D721Med (cell line): Measurements from ENCODE around the gene GMDS.

ENCODE experiments used
- DNase-seq: peaks from one replicate; pipeline ENCODE4 v3.0.0; 2011; ENCODE audit warnings: low spot score; ENCODE audit not compliant: insufficient read length
- FAIRE-seq: peaks from 2 replicates; lab custom pipeline; 2011; peaks lifted over from hg19 to GRCh38; lab: Jason Lieb, UNC
- CTCF ChIP-seq: IDR thresholded peaks from 2 replicates; pipeline ENCODE4 v1.5.1; 2012; ENCODE audit warnings: mild to moderate bottlenecking, control low read depth; ENCODE audit not compliant: insufficient read depth; ENCODE audit errors: missing control alignments

The GMDS gene

GRCh38 chr6:2030682-2031244 is 214.6 kb downstream of the GMDS start:
- FAIRE-seq = no peak

GRCh38 chr6:2029952-2030351 is 215.5 kb downstream of the GMDS start:
- DNase-seq = no peak
- TF ChIP-seq CTCF = no peak
- no peak for FAIRE-seq

More at GRCh38 chr6:2030682-2031244, 214.6 kb downstream of the GMDS start:
- no peak for DNase-seq
- TF ChIP-seq CTCF = no peak

- no peak for DNase-seq
- FAIRE-seq = no peak
These were observed 216.1 kb downstream of the GMDS start for GRCh38 chr6:2029130-2029794.

GRCh38 chr6:2028457-2029038 is 216.9 kb downstream of the GMDS start:
- FAIRE-seq (no peak), DNase-seq (no peak)
- no peak for TF ChIP-seq CTCF

More at GRCh38 chr6:2029130-2029794, 216.1 kb downstream of the GMDS start:
- no peak for TF ChIP-seq CTCF

GRCh38 chr6:2026133-2026532 is 219.3 kb downstream of the GMDS start:
- FAIRE-seq (no peak), DNase-seq (no peak)
- TF ChIP-seq CTCF = no peak

GRCh38 chr6:2021713-2022125 is 223.7 kb downstream of the GMDS start:
- no peak for TF ChIP-seq CTCF
- FAIRE-seq = no peak
- no peak for DNase-seq

- DNase-seq = no peak
These were observed 224.5 kb downstream of the GMDS start for GRCh38 chr6:2020909-2021308.

More at GRCh38 chr6:2020909-2021308, 224.5 kb downstream of the GMDS start:
- FAIRE-seq = no peak
- TF ChIP-seq CTCF = no peak
